Breast epithelium (tissue), 3 donors: ENCODE results near the gene CASZ1.

Experiments
- POLR2A ChIP-seq: fragments of 450-650 bp; IDR thresholded peaks from one replicate; pipeline ENCODE4 v1.6.1; 2016; ENCODE audit warnings: antibody characterized with exemption, mild to moderate bottlenecking, moderate library complexity
- POLR2AphosphoS5 ChIP-seq, 3 donors: sonication (generic); formaldehyde crosslinking; IDR thresholded peaks; one replicate each; pipeline ENCODE4 v1.6.1; 2017; ENCODE audit warnings: antibody characterized with exemption in 3 of 3
- TF ChIP-seq, protein P1 (sequence below), 3 donors: fragments of 450-650 bp; IDR thresholded peaks; one replicate each; pipeline ENCODE4 v1.5.1; 2016 to 2017; ENCODE audit warnings: antibody characterized with exemption in 3 of 3, mild to moderate bottlenecking in 3 of 3, moderate library complexity in 3 of 3

- TF ChIP-seq, protein P1, sequence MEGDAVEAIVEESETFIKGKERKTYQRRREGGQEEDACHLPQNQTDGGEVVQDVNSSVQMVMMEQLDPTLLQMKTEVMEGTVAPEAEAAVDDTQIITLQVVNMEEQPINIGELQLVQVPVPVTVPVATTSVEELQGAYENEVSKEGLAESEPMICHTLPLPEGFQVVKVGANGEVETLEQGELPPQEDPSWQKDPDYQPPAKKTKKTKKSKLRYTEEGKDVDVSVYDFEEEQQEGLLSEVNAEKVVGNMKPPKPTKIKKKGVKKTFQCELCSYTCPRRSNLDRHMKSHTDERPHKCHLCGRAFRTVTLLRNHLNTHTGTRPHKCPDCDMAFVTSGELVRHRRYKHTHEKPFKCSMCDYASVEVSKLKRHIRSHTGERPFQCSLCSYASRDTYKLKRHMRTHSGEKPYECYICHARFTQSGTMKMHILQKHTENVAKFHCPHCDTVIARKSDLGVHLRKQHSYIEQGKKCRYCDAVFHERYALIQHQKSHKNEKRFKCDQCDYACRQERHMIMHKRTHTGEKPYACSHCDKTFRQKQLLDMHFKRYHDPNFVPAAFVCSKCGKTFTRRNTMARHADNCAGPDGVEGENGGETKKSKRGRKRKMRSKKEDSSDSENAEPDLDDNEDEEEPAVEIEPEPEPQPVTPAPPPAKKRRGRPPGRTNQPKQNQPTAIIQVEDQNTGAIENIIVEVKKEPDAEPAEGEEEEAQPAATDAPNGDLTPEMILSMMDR (IDR thresholded peaks at IDR 0.05) = no peak
- TF ChIP-seq POLR2A (no peak), POLR2AphosphoS5 (IDR thresholded peaks at IDR 0.05) (no peak)
These were observed 175.7 kb downstream of the CASZ1 start for GRCh38 chr1:10620776-10621175.
